ELF-1 (cell line): ENCODE measurements around the gene ANKRD29.

ENCODE experiments used
- DNase-seq: peaks from one replicate; pipeline ENCODE4 v3.0.0-alpha.2; 2016; ENCODE audit warnings: low read depth, low spot score

The ANKRD29 gene

DNA sequence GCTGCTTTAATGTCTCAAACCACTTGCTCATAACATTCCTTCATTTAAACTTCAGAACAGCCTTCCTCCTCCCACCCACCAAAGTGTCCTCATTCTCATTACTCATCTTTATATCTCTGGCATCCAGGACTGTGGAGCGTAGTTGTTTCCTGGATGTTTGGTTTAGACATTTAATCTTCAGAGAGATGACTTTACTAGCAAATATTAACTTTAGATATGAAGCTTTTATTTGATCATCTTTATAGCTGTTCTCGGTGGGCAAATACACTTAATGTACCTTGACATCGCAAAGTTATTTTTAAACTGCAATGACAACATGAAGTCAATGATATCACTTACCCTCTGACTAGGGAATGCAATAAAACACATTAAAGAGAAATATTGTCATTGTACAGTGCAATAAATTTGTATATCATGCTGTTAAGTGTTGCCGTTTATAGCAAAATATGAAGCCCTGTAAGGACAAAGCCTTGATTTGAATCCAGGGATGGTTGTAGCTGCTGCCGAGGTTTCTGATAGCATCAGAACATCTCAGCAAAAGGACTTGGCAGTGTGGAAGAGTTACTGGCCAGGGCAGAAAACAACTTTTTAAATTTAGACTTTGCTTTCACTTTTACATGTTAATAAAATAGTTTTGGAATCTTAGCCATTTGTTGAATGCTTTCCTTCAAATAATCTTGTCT is 21.9 kb upstream of the ANKRD29 start:
- DNase-seq: no peak

- no peak for DNase-seq
Measured at GRCh38 chr18:23683671-23684070, 21.0 kb upstream of the ANKRD29 start.

DNA sequence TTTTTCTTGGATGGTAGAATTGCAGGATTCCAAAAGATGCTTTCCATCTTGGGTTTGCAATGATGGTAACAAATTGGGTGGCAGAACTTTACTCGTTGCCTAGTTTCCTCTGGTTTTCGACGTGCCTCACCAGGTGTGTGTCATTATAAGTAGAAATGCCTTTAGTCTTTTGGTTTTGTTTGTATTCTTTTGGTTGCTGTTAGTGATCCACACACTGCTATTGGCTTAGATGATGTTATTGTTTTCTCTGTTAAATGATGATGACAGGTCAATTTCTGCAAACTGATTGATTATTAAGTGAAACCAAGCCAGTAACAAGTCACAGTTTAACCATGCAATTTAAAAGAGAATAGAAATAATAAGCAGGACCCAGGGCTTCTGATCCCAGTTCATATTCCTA is 20.4 kb upstream of the ANKRD29 start:
- DNase-seq: no peak

DNA sequence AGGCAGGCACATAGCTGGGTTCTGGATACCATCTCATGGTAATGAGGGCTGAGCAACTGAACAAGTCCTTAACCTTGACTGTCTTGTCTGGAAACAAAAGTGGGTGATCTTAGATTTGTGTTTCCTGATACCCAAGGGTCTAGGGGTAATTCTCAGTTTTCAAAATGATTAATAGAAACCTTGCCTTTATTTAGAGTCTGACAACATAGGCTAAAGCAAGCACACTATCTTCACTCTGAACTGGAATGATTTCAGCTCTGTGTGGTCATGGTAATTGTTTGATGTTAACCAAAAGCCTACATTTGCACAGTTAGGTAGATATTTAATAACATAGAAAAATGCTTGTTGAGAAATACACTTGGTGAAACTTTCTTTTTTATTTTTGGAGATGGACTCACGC is 19.8 kb upstream of the ANKRD29 start:
- no peak for DNase-seq

DNA sequence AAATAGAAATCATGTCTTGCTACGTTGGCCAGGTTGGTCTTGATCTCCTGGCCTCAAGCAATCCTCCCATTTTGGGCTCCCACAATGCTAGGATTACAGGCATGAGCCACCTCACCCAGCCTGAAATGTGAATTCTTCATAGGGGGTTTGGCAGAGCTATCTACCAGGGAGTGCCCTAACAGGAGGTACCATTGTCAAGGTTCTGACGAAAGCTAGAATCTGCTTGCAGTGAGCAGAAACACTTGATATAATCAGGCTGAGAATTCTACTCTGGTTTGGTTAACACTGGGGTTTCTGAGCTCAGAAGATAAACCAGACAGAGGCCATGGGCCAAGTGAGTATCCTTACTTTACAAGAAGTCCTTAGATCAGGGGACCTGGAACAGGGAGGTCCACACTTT is 19.3 kb upstream of the ANKRD29 start:
- no peak for DNase-seq

GRCh38 chr18:23675896-23676295 is 13.2 kb upstream of the ANKRD29 start:
- no peak for DNase-seq

GRCh38 chr18:23675236-23675635 is 12.5 kb upstream of the ANKRD29 start:
- no peak for DNase-seq

GRCh38 chr18:23673725-23674124 is 11.0 kb upstream of the ANKRD29 start:
- no peak for DNase-seq

GRCh38 chr18:23671564-23671963 is 8.9 kb upstream of the ANKRD29 start:
- DNase-seq: no peak

DNA sequence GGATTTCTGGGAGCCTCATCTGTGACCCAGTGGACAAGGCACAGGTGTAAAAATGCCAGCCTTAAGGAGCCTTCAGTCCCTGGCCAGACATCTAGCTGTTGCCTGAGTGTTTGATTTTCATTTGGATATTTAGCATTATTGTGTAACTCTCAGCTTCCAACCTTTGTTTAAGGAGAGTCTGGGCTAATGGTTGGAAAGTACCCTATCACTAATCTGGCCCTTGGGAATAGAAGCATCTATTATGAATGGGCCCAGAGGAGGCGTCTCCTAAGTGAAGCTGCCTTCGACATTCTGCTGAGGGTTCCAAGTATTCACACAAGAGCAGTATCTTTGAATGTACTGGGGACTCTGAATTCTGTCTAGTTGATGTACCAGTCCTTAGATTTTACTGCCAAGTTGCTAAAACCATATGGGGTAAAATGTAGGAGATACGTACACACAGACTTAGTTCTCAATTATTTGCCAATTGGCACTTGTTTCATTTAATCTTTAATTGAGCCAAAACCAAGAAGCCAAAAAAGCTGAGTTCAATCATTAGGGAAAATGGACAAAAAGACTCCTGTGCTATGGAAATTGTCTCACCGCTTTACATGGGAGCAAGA is 7.2 kb upstream of the ANKRD29 start:
- no peak for DNase-seq

GRCh38 chr18:23669202-23669766 is 6.6 kb upstream of the ANKRD29 start:
- no peak for DNase-seq

GRCh38 chr18:23668731-23669130 is 6.0 kb upstream of the ANKRD29 start:
- DNase-seq: no peak

- DNase-seq: no peak
Measured at GRCh38 chr18:23667114-23667513, 4.4 kb upstream of the ANKRD29 start.

DNA sequence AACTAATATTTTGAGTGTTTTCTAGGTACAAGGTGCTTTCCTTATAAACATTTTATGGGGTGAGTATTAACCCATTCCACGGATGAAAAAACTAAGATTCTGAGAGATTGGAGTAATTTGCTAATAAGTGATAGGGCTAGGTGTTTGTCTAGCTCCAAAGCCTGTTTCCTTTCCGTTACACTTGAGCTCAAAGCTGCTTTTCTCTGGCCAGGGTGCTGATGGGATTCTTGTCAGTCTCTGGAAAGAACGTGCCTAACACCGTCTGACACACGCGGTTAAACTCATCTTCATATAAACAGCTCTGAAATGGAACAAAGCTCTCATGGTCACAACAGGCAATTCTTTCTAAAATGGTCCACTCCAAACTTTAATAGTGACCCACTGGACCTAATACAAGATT is 2.0 kb upstream of the ANKRD29 start:
- no peak for DNase-seq

GRCh38 chr18:23661735-23662308 is 889 bp downstream of the ANKRD29 start:
- DNase-seq: no peak

DNA sequence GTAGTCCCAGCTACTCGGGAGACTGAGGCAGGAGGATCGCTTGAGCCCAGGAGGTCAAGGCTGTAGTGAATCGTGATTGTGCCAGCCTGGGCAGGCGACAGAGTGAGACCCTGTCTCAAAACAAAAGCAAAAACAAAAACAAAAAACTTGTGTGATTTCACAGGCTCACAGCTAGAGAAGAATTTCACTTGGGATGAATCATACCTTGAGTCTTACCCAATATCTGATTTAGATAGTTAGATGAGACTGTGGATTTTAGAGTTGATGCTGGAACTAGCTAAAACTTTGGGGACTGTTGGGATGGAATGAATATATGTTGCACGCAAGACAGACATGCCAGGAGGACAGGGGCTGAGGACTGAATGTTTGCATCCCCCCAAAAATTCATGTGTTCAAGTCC is 4.4 kb downstream of the ANKRD29 start:
- no peak for DNase-seq

GRCh38 chr18:23652232-23652631 is 10.5 kb downstream of the ANKRD29 start:
- no peak for DNase-seq

DNA sequence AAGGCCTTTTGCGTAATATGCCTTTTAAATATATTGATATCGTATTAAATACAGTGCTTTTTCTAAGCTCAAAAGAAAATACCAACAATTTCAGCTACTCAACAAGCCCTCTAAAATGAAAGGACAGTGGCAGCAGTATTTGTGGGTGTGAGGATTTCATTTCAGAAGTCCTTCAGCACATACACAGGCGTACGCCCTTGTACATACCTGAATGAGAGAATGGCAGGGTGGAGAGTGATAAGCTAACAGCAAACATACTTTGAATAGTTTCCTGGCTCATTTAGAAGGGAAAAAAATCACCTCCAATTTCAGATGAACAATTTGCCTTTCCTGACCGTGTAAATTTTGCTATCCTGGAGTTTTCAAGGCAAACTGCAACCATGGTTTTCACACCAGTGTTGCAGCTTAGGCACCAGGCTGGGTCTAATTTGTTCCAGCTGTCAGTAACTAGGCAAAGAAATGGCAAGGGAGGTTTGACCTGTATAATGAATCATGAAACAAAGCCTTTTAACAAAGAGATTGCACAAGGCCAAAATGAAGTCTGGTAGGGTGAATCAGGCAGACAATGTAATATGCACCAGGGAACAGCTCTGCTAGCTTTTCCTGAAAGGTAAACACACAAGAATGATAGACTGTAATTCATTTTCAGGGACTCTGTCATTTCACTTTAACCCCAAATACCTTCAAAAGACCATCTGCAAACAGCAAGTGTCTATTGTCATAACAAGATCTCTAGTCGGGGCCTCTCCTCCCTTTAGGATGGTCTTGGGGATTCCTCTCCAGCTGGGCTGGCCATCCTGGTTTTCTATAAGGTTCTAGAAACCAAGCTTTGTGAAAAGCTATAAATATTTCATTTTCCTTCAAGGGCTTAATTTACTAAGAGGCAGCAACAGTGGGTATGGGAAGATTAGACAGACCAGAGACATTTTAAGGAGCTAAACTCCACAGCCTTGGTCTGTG is 11.5 kb downstream of the ANKRD29 start:
- no peak for DNase-seq

GRCh38 chr18:23648940-23649607 is 13.6 kb downstream of the ANKRD29 start:
- DNase-seq: no peak

DNA sequence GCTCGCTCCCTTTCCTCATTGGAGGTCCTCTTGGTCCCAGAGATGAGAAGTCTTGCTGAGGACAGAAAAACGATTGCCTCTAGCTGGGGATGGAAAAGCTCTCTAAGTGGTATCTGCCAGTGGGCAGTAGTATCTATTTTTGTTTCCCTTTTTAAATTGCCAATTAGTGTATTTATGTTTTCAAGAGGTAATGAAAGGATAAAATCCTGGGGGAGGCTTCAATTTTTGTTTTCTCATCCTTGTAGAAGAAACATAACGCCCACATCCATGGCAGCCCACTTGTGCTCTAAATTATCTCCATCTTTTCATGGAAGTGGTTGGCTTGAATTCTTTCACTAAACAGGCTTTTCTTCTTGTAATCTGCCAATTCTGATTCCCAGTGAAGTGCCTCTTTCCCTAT is 14.3 kb downstream of the ANKRD29 start:
- no peak for DNase-seq

- DNase-seq: no peak
Measured at GRCh38 chr18:23646282-23646681, 16.4 kb downstream of the ANKRD29 start.
